RKO (cell line): ENCODE results near the gene MET.
"Not testable (repeated sequence)": the region's sequence is repeated elsewhere in the genome, so short reads cannot be mapped to it uniquely, and the experiment has no call there.

Experiments used
- DNase-seq: peaks from one replicate; pipeline ENCODE4 v3.0.0-alpha.2; 2016; ENCODE audit warnings: low spot score

MET gene

DNA sequence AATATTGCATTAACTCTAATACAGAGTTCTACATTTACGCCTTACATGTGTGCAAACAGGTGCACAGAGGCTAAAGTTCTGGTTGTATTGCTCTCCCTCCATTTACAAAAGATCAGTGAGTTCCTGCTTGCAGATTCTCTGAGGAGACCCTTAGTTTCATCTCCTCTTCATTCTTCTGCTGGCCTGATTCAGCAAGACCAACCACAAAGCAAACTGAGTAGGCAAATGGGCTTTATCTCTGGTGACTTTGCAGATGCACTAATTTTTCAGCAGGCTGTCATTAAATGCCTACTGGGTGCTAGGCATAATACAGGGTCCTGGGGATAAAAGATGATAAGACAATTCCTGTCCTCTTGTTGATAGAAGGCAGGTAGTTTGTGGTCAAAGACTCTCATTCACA lies 56.4 kb downstream of the MET start:
- DNase-seq, result no peak

DNA sequence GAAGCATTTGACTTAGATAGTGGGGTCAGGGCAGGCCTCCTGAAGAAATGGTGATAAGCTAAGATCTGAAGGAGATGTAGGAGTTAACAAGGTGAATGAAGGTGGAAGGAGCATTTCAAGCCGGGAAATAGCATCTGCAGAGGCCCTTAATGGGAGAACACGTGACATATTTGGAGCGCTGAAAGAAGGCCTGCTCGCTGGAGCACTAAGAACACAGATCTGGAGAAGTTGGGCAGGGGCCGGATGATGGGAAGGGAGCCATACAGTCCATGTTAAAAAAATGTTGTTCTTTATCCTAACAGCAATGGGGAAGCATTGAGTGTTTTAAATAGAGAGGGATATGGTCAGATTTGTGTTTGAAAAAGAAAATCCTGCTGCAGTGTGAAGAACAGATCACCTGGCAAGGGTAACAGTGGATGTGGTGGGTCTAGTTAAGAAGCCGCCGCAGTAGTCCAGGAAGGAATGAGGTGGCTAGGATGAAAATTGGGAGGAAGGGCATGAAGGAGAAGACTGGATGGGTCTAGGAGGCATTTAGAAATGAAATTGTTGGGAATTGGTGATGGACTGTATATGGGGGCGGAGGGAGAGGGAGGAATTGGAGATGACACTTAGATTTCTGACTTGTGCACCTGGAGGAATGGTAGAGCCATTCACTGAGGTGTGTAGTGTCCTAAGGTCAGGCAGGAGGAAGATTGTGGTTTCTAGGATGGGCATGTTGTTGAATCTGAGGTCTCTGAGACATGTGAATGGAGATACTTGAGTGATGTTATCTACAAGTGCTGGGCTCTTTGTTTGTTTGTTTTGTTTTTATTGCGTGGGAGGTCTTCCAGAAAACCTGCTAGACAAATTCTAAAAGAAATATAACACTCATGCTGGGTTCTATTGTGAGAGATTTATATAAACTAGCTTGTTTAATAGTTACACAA lies 58.4 kb downstream of the MET start:
- DNase-seq, result no peak

DNA sequence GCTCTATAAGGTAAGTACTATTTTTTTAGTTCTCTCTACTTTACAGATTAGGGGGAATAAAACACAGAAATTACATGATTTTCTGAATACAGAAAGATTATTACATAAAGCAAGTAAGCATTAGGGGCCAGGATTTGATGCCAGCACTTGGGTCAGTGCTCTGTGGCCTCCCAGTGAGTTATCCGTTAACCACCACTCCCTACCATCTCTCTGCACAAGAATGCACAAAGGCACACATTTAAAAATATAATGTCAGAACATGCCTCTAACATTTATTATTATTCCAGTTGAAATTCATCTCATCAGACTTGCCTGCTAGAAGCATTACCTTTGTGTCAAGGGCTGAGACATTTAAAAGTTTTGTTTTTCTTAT lies 59.0 kb downstream of the MET start:
- DNase-seq, result no peak

GRCh38 chr7:116731445-116732335 lies 59.7 kb downstream of the MET start:
- no peak for DNase-seq

- no peak for DNase-seq
Observed at GRCh38 chr7:116732788-116733694, 61.0 kb downstream of the MET start.

- no peak for DNase-seq
Observed at GRCh38 chr7:116733924-116734580, 62.1 kb downstream of the MET start.

DNA sequence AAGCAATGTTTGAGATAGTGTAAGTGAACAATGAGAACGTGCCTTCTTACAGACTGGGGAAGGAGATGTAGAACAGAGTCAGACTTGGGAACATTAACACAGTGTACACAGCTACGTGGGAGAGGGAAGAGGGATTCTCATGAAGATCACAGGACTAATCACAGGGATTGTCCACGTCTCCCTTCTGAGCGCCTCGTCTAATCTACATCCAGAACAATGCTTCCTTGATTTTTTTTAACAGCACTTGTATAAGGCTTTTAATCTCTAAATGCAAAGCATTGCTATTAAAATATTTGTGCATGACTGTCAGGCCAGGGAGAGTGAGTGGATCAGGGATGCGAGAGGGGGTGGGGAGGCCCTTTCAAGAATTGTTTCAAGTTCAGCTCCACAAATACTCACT lies 62.7 kb downstream of the MET start:
- no peak for DNase-seq

DNA sequence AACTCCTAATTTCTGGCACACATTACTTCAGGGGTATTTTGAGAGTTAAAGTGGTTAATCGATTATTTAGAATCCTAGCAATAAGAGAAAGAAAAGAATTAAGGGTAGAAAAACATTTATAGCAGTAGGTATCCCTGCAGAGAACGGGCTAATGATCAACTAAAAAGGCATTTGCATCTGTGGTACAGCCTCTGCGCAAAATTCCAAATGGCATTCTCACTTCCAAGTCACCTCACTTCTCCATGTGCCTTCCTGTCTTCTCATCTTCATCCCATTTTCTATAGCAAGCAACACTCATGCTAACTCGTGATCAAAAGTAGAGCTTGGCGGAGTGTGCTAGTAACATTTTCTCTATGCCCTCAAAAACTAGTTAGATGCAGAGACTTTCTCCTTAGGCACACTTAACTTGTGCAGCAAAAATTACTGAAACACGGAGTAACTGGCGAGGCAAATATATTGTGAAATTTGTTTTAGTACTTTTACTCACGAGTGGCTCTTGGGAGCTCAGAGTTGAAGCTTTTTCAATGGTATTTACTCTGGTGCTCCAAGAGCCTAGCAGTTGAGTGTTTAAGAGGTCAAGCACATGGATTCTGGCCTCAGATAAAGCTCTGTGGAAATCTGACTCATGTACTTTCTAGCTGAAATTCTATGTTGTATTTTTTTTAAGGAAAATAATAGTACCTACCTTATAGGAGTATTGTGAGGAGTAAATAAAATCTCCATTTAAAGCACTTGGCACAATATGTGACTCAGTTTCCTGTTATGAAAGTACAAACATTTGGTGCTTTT lies 65.1 kb downstream of the MET start:
- no peak for DNase-seq

- no peak for DNase-seq
Observed at GRCh38 chr7:116738378-116738777, 66.4 kb downstream of the MET start.

DNA sequence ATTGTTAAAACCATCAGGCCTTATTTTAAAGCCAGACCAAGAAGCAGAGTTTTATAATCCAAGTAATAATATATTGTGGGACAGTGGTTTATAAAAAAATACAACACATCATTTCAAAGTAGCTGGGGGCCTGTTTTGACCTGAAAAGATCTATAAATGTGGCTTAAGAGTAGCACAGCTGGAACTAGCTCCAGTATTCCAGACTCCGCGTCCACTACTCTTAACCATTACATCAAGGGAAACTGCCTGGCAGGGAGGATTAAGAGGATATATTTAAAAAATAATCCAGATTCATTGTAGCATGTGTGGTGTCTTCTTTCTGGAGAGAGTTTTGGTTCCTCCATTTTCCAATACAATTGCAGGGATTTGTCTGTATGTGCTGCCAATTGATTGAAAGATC lies 67.3 kb downstream of the MET start:
- no peak for DNase-seq

DNA sequence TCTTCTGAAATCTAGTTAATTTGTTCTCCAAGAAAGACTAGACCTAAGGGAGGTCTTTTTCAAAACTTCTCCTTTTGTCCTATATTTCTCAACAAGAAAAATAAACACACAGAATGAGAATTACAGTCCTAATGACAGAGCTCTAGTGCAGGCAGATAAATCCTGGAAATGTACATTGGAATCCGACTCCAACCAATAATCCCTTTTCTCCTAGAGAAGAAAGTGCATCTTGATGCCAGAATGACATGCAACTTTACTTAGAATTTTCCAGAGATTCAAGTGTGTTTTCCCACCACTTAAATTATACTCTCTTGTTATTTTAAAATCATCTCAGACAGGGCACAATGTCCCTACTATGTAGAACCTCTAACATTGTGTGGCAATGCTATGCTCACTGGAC lies 68.2 kb downstream of the MET start:
- DNase-seq, result no peak

- no peak for DNase-seq
Observed at GRCh38 chr7:116740755-116741462, 68.9 kb downstream of the MET start.

DNA sequence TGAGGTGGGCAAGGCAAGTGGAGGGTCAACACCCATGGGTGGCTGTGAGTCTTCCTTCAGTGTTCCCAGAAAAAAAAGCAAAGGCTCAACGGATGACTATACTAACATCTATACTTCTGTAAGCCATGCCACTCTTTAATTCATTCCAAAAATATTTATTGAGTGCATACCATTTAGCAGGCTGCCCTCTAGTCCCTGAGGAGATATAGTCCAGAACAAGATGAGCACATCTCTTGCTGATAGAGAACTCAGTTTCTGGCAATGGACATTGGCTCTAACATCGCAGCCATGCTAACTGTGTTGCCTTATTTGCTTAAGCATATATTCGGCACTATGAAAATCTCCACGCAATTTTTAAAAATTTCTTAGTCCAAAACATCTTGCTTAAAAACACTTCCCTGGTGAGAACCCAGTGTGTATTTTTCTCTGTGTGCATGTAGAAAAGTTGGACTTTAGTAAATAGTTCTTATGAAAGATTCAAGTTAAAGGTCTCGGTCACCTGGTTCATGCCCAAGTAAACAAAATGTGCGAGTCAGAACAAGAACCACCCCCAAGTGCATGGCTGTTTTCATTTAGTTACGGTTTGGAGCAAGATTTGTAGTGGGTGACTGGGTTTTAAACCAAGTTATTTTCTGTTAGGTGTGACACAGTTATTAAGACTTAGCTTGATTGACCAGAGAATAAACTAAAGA lies 69.8 kb downstream of the MET start:
- no peak for DNase-seq

DNA sequence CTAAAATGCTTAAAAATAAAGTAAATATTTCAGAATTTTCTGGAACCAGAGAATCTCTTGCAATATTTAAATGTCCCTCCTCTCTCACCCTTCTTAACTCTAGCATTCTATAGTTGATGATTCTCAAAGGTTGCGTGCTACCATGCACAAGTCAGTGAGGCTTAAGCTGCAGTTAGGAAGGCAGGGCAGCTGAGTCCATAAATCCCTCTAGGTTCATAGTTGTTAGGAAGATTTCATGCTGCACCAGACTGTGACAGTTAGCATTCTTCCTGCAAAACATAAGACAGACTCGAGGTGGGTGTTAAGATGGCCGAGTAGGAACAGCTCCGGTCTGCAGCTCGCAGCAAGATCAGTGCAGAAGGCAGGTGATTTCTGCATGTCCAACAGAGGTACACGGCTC lies 70.6 kb downstream of the MET start:
- DNase-seq, result no peak

DNA sequence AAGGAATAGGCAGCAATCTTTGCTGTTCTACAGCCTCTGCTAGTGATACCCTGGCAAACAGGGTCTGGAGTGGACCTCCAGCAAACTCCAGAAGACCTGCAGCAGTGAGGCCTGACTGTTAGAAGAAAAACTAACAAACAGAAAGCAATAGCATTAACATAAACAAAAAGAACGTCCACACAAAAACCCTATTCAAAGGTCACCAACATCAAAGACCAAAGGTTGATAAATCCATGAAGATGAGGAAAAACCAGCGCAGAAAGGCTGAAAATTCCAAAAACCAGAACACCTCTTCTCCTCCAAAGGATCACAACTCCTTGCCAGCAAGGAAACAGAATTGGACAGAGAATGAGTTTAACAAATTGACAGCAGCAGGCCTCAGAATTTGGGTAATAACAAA lies 71.8 kb downstream of the MET start:
- not testable (repeated sequence) for DNase-seq

GRCh38 chr7:116746388-116746787 lies 74.4 kb downstream of the MET start:
- DNase-seq, result not testable (repeated sequence)

GRCh38 chr7:116751070-116751469 lies 79.1 kb downstream of the MET start:
- not testable (repeated sequence) for DNase-seq

DNA sequence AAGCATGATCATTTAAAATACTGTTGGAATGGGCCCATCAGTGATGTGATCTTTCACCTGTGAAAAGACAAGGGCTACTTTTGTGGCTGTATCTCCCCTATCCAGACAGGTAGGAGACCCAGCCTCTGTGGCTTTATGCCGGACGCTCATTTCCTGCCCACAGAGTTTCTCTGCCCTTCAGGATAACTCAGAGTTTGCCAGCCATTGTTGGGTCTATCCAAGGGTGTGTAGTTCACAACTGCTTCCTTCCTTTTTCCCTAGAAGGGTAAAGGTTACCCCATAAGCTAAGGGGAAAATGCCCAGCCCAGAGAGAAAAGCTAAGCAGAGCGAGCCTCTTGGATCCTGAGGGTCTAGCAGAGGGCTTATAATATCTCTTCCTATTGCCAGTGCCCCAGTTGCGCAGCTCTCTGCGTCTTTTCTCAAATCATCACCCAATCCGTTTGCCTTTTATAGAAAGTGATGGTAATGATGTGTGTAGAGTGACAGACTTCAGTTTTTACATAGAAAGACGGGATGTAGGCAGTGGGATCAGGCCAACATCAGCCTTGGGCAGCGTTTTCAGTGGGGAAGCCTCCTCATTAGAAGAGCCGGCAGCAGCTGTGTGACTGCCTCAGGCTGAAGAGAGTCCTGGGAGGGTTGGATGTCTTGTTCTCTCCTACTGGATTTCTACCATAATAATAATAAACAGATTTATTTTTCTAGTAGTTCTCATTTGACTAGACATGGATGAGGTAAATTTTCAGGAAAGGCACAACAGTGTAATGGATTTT lies 80.5 kb downstream of the MET start:
- no peak for DNase-seq

DNA sequence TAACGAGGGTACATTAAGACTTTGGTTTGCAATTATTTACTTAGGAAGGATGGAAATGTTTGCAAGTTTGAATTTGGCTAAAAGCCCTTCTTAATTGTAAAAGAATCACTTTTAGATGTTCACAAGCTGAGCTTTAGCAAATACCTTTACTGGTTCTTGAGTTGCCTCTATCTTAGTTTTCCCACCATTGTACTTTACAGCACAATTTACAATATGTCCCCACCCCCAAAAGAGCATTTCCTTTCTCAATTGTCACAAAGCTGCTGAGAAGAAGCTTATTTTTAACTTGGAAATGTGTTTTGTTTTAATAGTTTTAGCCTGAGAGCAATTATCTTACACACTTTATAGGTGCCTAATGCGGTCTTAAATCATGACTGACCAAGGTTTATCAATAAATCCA lies 81.1 kb downstream of the MET start:
- DNase-seq, result no peak
